ENCODE measurements around the gene DARS1.

DARS1 gene

GRCh38 chr2:136032192-136032591, 46.8 kb upstream of the DARS1 start:
- H3K27me3 ChIP-seq (ENCODE audit: insufficient read depth, low read length, poor library complexity, severe bottlenecking) = no peaks in the 10 kb centered on the region
- H3K9me3 ChIP-seq (ENCODE audit: insufficient read depth, low read depth, low read length) = no peaks in the 10 kb centered on the region

GRCh38 chr2:136031711-136032110, 46.3 kb upstream of the DARS1 start:
- Histone ChIP-seq H3K36me3 (ENCODE audit: insufficient read depth, low read length) (no peaks in the 10 kb centered on the region), H4K20me1 (ENCODE audit: insufficient read depth, low read length, poor library complexity, severe bottlenecking) (no peaks in the 10 kb centered on the region), H3K4me1 (ENCODE audit: insufficient read depth, low read length, poor library complexity, severe bottlenecking) (peaks cover 29% of the 10 kb centered on the region), H3K79me2 (ENCODE audit: insufficient read depth, low read length) (no peaks in the 10 kb centered on the region), H3F3A (ENCODE audit: low read depth) (peaks cover 5% of the 10 kb centered on the region; the same call in 1 of the 2 replicates), H3K9ac (ENCODE audit: low read depth, low read length, poor library complexity, severe bottlenecking) (peak overlapping the region; percentile 14), H2AFZ (ENCODE audit: low read length) (no peak overlapping the region), H3K4me2 (ENCODE audit: low read depth, low read length, poor library complexity, severe bottlenecking) (peak overlapping the region; percentile 42), H3K4me3 (ENCODE audit: low read length, poor library complexity, severe bottlenecking) (peak overlapping the region; percentile 13), H3K27me3 (ENCODE audit: insufficient read depth, low read length, poor library complexity, severe bottlenecking) (no peaks in the 10 kb centered on the region), H3K9me2 (replicated peaks; ENCODE audit: low read depth, low read length) (no peaks in the 10 kb centered on the region), H3K9me3 (ENCODE audit: insufficient read depth, low read depth, low read length) (no peaks in the 10 kb centered on the region)
- no peak for TF ChIP-seq EZH2phosphoT487 (IDR thresholded peaks at IDR 0.05; ENCODE audit: borderline replicate concordance)
- no peak for TF ChIP-seq CTCF (conservative IDR thresholded peaks at IDR 0.05; ENCODE audit: low read length)

More at GRCh38 chr2:136032192-136032591, 46.8 kb upstream of the DARS1 start:
- Histone ChIP-seq H3K4me3 (ENCODE audit: low read length, poor library complexity, severe bottlenecking) (no peak overlapping the region), H3K4me2 (ENCODE audit: low read depth, low read length, poor library complexity, severe bottlenecking) (no peak overlapping the region), H2AFZ (ENCODE audit: low read length) (no peak overlapping the region), H3K9me2 (replicated peaks; ENCODE audit: low read depth, low read length) (no peaks in the 10 kb centered on the region), H3F3A (ENCODE audit: low read depth) (peaks cover 5% of the 10 kb centered on the region; the same call in 1 of the 2 replicates), H4K20me1 (ENCODE audit: insufficient read depth, low read length, poor library complexity, severe bottlenecking) (no peaks in the 10 kb centered on the region), H3K36me3 (ENCODE audit: insufficient read depth, low read length) (no peaks in the 10 kb centered on the region), H3K9ac (ENCODE audit: low read depth, low read length, poor library complexity, severe bottlenecking) (no peak overlapping the region), H3K4me1 (ENCODE audit: insufficient read depth, low read length, poor library complexity, severe bottlenecking) (peaks cover 29% of the 10 kb centered on the region), H3K79me2 (ENCODE audit: insufficient read depth, low read length) (no peaks in the 10 kb centered on the region)
- TF ChIP-seq CTCF (conservative IDR thresholded peaks at IDR 0.05; ENCODE audit: low read length) (no peak), EZH2phosphoT487 (IDR thresholded peaks at IDR 0.05; ENCODE audit: borderline replicate concordance) (no peak)

GRCh38 chr2:136030406-136030805, 45.0 kb upstream of the DARS1 start:
- Histone ChIP-seq H3K9me3 (ENCODE audit: insufficient read depth, low read depth, low read length) (no peaks in the 10 kb centered on the region), H3K4me3 (ENCODE audit: low read length, poor library complexity, severe bottlenecking) (peak overlapping the region; percentile 13), H3K9me2 (replicated peaks; ENCODE audit: low read depth, low read length) (no peaks in the 10 kb centered on the region), H3F3A (ENCODE audit: low read depth) (peaks cover 5% of the 10 kb centered on the region; the same call in 1 of the 2 replicates), H3K36me3 (ENCODE audit: insufficient read depth, low read length) (no peaks in the 10 kb centered on the region), H2AFZ (ENCODE audit: low read length) (no peak overlapping the region), H4K20me1 (ENCODE audit: insufficient read depth, low read length, poor library complexity, severe bottlenecking) (no peaks in the 10 kb centered on the region), H3K4me1 (ENCODE audit: insufficient read depth, low read length, poor library complexity, severe bottlenecking) (peaks cover 29% of the 10 kb centered on the region), H3K27me3 (ENCODE audit: insufficient read depth, low read length, poor library complexity, severe bottlenecking) (no peaks in the 10 kb centered on the region), H3K4me2 (ENCODE audit: low read depth, low read length, poor library complexity, severe bottlenecking) (peak overlapping the region; percentile 42), H3K79me2 (ENCODE audit: insufficient read depth, low read length) (no peaks in the 10 kb centered on the region), H3K9ac (ENCODE audit: low read depth, low read length, poor library complexity, severe bottlenecking) (no peak overlapping the region)
- no peak for TF ChIP-seq EZH2phosphoT487 (IDR thresholded peaks at IDR 0.05; ENCODE audit: borderline replicate concordance)
- TF ChIP-seq CTCF (conservative IDR thresholded peaks at IDR 0.05; ENCODE audit: low read length) = no peak
